Measurements from ENCODE around the gene TRAM2.

- no peak for TF ChIP-seq RFX5 (IDR thresholded peaks at IDR 0.05; ENCODE audit: low read depth, low read length)
- no peak for TF ChIP-seq SREBF2 (IDR thresholded peaks at IDR 0.05; ENCODE audit: low read length)
- TF ChIP-seq POLR2AphosphoS5 (IDR thresholded peaks at IDR 0.05; ENCODE audit: low read length) = no peak
- no peak for TF ChIP-seq SMAD5 (IDR thresholded peaks at IDR 0.05; ENCODE audit: low read depth)
- TF ChIP-seq ESRRA (IDR thresholded peaks at IDR 0.05; ENCODE audit: low read length) = no peak
- no peak for TF ChIP-seq FOS (IDR thresholded peaks at IDR 0.05; ENCODE audit: borderline replicate concordance, extremely low read depth, insufficient read length)
- no peak for TF ChIP-seq EZH2 (IDR thresholded peaks at IDR 0.05; ENCODE audit: borderline replicate concordance, control insufficient read depth, low read depth, low read length)
Observed at GRCh38 chr6:52540286-52540902, 36.5 kb downstream of the TRAM2 start.
